Muscle of leg (tissue), 11 donors: Measurements from ENCODE around the gene STRA6. TPM values are rescaled to one million over a fixed set of nuclear protein-coding genes. Genes with fewer than 3 reads are reported as not detected.

Experiments
- DNase-seq: peaks from one replicate; pipeline ENCODE4 v3.0.0; 2013
- H3K27ac ChIP-seq: one replicate; pipeline ENCODE4 v1.5.1; 2013; ENCODE audit warnings: mild to moderate bottlenecking, low read length, control low read depth
- H3K27me3 ChIP-seq: one replicate; pipeline ENCODE4 v1.6.1; 2013; ENCODE audit warnings: low read length; ENCODE audit not compliant: control insufficient read depth, insufficient read depth
- H3K36me3 ChIP-seq: one replicate; pipeline ENCODE4 v1.6.1; 2013; ENCODE audit warnings: low read length; ENCODE audit not compliant: control insufficient read depth, insufficient read depth
- H3K4me1 ChIP-seq: one replicate; pipeline ENCODE4 v1.6.1; 2013; ENCODE audit warnings: low read length; ENCODE audit not compliant: control insufficient read depth, insufficient read depth
- H3K4me3 ChIP-seq: one replicate; pipeline ENCODE4 v1.5.1; 2013; ENCODE audit warnings: low read length, control low read depth
- H3K9me3 ChIP-seq: replicated peaks from 2 replicates; pipeline ENCODE4 v1.6.1; 2013; ENCODE audit warnings: low read depth, low read length; ENCODE audit not compliant: control insufficient read depth
- WGBS: methylation state at CpG from one replicate; pipeline ENCODE4 v1.1.5; 2013; ENCODE audit warnings: missing lambda C conversion rate; ENCODE audit not compliant: insufficient coverage; 5-methylcytosine and 5-hydroxymethylcytosine counted together
- polyA plus RNA-seq, 8 donors: library from polyadenylated mRNA; unstranded; fragments of 120-200 nt; gene quantifications; one replicate each; pipeline versions ENCODE4 v1.2.1 to v1.2.3, GENCODE V29; 2013; ENCODE audit warnings: inconsistent platforms in 1 of 8, low replicate concordance in 1 of 8; ENCODE audit not compliant: insufficient read length in 8 of 8, insufficient read depth in 1 of 8
- total RNA-seq: library from RNA; stranded (reverse); fragments of 120-200 nt; gene quantifications from one replicate; pipeline ENCODE4 v1.2.4, GENCODE V29; 2013

The STRA6 gene
- total and polyA plus RNA-seq, 9 donors: 0.40 to 2.0 (median 1.1) TPM

DNA sequence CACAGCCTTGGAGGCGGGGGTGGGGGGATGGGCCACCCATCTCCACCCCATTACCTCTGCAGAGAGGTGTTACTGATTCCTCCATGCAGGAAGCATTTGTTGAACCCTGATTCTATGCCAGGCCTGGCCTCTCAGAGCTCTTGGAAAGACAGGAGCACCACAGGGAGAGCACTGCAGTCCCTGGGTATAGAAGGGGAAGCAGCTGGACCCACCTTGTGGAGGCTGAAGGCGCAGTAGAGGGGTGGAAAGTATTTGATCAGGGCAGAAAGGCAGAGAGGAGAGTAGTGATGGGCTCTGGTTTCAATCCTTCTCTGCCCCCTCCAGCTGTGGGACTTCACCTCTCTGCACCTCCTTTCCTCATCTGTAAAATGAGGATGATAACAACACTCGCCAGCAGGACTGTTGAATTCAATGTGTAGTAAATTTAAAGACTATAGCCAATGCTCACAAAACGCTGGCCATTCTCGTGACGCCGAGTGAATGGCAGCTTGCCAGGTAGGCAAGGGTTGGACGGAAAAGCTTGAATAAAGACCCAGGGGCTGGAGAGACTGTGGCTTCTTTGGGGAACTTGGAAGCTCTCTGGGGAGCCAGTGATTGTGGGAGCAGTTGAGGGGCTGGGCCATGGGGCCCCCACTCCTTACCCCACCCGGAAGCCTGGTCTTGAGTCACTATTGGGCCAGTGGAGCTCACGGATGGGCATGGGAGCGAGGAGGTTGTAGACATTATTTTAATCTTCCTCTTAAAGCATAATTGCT, 25.6 kb upstream of the STRA6 start:
- Histone ChIP-seq H3K36me3 (no peaks in the 10 kb centered on the region), H3K27me3 (peaks cover 11% of the 10 kb centered on the region), H3K4me1 (peaks cover 33% of the 10 kb centered on the region), H3K9me3 (no peaks in the 10 kb centered on the region), H3K27ac (peak overlapping the region; percentile 78), H3K4me3 (no peak overlapping the region)
- peak; percentile 55 for DNase-seq
- 5% methylated on average over 4 of the region's 11 CpGs for WGBS

GRCh38 chr15:74226761-74227540, 24.4 kb upstream of the STRA6 start:
- 78% methylated on average over 8 of the region's 10 CpGs for WGBS
- DNase-seq: no peak
- H3K27me3 ChIP-seq: peaks cover 14% of the 10 kb centered on the region
- H3K9me3 ChIP-seq: no peaks in the 10 kb centered on the region
- H3K36me3 ChIP-seq: no peaks in the 10 kb centered on the region
- H3K4me1 ChIP-seq: peaks cover 43% of the 10 kb centered on the region
- no peak overlapping the region for H3K4me3 ChIP-seq
- H3K27ac ChIP-seq: no peak overlapping the region

GRCh38 chr15:74225928-74226327, 23.3 kb upstream of the STRA6 start:
- Histone ChIP-seq H3K4me1 (peaks cover 51% of the 10 kb centered on the region), H3K27me3 (peaks cover 12% of the 10 kb centered on the region), H3K9me3 (no peaks in the 10 kb centered on the region), H3K27ac (no peak overlapping the region), H3K36me3 (no peaks in the 10 kb centered on the region), H3K4me3 (no peak overlapping the region)
- 88% methylated on average over 4 of the region's 5 CpGs for WGBS
- DNase-seq: no peak

DNA sequence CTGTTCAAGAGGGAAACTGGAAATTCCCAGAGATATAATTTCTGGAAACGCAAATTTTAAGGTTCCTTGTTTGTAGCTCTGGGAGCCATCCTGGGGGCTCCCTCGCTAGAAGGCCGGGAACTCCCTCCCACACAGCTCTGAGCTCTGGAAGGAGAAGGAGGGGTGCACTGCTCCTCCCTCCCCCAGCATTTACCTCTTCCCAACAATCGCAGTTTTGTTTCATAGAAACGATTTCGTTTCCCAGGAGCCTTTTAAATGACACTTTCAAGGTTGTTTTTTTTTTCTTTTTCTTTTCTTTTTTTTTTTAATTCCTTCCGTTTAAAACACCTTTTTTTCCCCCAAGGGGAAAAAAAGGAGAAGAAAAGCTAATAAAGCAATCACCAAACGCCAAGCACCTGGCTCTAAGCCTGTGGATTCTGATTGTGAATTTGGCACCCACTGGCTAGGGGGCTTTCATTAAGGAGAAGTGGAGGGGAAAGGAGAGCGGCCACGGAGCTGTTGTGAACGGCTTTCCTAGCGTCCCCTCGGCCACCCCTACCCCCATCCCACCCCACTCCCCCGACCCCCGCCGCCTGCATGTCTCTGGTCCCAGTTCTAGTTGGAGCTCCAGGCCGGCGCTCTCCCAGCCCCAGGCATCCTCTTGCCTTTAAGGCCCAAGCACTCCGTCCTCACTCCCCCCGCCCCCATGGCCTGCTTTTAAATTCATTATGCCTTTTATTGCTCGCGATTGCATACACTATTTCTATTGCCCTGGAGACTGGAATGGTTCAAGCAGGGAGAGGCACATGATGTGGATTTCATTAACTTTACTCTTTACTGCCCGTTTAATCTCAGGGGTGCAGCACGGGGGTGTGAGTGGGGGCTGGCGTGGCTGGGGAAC, 19.9 kb upstream of the STRA6 start:
- WGBS: 27% methylated on average over 2 of the region's 25 CpGs
- H3K27ac ChIP-seq: no peak overlapping the region
- H3K4me3 ChIP-seq: no peak overlapping the region
- peaks cover 40% of the 10 kb centered on the region for H3K4me1 ChIP-seq
- peak; percentile 67 for DNase-seq
- no peaks in the 10 kb centered on the region for H3K36me3 ChIP-seq
- peaks cover 6% of the 10 kb centered on the region for H3K27me3 ChIP-seq
- H3K9me3 ChIP-seq: no peaks in the 10 kb centered on the region

DNA sequence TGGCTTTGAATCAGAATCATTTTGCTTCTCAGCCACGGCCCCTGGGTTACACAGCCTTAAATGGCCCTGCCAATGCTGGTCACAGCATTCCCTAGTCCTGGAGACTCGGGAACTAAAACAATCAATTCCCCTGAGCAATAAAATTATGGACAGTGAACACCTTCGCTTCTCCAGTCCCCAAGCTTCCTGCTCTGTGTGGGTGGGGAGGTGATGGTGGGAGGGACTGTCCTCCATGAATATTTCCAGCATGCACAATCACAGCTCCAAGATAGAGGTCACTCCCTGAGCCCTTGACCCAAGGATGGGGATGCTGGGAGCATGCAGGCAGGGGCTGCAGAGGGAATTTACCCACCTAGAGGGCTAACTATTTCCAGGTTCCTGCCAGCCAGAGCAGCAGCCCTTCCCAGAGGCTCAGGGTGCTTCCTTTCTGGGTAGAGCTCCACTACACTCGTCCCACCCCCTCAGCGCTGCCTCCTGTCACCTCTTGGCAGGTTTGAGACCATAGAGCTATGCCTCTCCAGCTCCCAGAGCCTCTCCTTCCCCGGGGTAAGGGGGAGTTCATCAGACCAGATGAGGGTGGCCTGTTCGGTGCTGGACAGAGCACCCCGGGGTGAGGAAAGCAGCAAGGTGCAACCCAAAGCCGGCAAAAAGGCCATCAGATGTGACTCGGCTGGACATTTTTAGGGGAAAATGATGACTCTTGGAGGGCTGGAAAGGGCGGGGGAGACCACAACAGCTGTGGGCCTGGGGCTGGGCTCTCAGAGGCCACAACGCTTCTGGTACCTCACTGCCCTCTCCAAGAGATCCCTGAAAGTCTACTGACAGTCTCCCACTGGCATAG, 19.0 kb upstream of the STRA6 start:
- H3K4me3 ChIP-seq: no peak overlapping the region
- H3K36me3 ChIP-seq: no peaks in the 10 kb centered on the region
- no peak for DNase-seq
- H3K27ac ChIP-seq: peak overlapping the region; percentile 20
- H3K9me3 ChIP-seq: no peaks in the 10 kb centered on the region
- peaks cover 6% of the 10 kb centered on the region for H3K27me3 ChIP-seq
- WGBS: 28% methylated on average over 7 of the region's 12 CpGs
- peaks cover 40% of the 10 kb centered on the region for H3K4me1 ChIP-seq

DNA sequence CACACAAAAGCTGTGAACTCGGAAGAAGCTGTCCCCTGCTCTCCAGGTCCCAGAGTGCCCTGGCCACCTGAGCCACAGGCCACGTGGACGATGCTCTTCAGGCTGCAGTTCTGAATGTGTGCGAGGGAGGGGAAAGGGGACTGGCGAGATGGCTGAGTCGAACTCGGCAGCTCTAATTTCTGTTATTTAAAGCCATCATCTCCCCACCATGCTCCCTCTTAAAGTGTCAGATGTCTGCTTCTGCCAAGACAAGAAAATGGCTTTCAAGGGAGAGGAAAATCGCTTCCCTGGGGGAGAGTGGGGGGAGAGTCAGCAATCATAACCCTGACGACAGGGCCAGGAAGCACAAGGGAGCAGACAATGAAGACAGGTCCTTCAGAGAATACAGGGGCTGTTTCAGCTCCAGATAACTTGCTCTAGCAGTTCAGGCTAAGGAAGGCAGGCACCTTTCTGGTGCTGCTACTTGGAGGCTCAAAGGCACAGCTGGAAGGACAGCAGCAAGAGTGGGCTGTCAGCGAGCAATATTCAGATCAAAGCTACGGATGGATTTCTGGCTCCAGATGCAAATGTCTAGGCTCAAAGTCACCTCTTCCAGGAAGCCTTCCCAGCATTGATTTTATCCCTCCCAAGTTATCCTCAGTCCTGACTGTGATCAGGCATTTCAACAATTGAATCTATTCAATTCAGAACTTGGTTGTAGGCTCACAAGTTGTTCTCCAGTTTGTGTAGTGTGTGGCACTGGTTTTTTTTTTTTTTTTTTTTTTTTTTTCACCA, 18.1 kb upstream of the STRA6 start:
- no peak for DNase-seq
- Histone ChIP-seq H3K4me3 (no peak overlapping the region), H3K4me1 (peaks cover 40% of the 10 kb centered on the region), H3K9me3 (no peaks in the 10 kb centered on the region), H3K27me3 (peaks cover 6% of the 10 kb centered on the region), H3K36me3 (no peaks in the 10 kb centered on the region), H3K27ac (no peak overlapping the region)
- 35% methylated on average over 5 of the region's 11 CpGs for WGBS

- Histone ChIP-seq H3K9me3 (no peaks in the 10 kb centered on the region), H3K4me3 (no peak overlapping the region), H3K4me1 (peaks cover 42% of the 10 kb centered on the region), H3K36me3 (no peaks in the 10 kb centered on the region), H3K27ac (no peak overlapping the region), H3K27me3 (peaks cover 5% of the 10 kb centered on the region)
- no peak for DNase-seq
- WGBS: 91% methylated on average over 14 of the region's 16 CpGs
Observed at GRCh38 chr15:74217907-74218885, 15.6 kb upstream of the STRA6 start.

GRCh38 chr15:74216949-74217348, 14.4 kb upstream of the STRA6 start:
- WGBS: 82% methylated on average over 3 of the region's 3 CpGs
- Histone ChIP-seq H3K36me3 (no peaks in the 10 kb centered on the region), H3K4me1 (peaks cover 32% of the 10 kb centered on the region), H3K27ac (no peak overlapping the region), H3K27me3 (peaks cover 2% of the 10 kb centered on the region), H3K4me3 (no peak overlapping the region), H3K9me3 (no peaks in the 10 kb centered on the region)
- DNase-seq: no peak
